Activated T-cell treated with anti-CD3 and anti-CD28 coated beads for 24 hours (primary cell): ENCODE measurements around the gene FOXK1.
"Not testable (repeated sequence)": the region's sequence is repeated elsewhere in the genome, so short reads cannot be mapped to it uniquely, and the experiment has no call there.

Experiments used
- DNase-seq: peaks from one replicate; pipeline ENCODE4 v3.0.0-alpha.2; 2020; ENCODE audit warnings: low read depth

FOXK1 gene

DNA sequence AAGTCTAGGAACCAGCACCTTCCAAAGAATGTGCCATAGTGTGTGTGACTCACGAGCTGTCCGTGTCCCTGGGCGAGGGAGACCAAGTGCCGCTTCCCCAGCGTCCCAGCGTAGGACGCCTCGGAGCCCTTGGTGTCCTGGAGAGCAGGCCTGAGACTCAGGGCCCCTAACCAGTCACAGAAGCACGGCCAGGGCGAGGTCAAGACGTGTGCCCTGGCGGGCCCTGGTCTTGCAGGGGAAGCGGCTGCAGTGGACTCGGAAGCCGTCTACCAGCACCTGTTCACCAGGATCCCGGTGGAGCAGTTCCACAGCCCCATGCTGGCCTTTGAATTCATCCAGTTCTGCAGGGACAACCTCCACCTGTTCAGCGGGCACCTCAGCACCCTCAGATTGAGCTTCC lies 103.9 kb downstream of the FOXK1 start:
- no peak for DNase-seq

DNA sequence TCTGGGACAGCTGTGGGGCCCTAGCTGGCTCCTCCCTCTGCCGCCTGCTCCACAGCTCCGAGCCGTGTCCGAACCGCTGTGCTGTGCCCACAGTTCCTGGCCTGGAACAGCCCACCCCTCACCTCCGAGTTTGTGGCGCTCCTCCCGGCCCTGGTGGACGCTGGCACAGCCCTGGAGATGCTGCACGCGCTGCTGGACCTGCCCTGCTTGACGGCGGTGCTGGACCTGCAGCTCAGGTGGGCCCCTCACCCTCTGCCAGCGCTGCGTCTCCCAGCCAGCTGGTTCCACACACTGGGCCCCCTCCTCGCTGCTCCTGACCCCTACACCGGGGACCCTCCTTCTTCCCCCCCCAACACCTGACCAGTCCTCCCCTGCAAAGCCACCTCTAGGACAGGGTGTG lies 105.4 kb downstream of the FOXK1 start:
- no peak for DNase-seq

DNA sequence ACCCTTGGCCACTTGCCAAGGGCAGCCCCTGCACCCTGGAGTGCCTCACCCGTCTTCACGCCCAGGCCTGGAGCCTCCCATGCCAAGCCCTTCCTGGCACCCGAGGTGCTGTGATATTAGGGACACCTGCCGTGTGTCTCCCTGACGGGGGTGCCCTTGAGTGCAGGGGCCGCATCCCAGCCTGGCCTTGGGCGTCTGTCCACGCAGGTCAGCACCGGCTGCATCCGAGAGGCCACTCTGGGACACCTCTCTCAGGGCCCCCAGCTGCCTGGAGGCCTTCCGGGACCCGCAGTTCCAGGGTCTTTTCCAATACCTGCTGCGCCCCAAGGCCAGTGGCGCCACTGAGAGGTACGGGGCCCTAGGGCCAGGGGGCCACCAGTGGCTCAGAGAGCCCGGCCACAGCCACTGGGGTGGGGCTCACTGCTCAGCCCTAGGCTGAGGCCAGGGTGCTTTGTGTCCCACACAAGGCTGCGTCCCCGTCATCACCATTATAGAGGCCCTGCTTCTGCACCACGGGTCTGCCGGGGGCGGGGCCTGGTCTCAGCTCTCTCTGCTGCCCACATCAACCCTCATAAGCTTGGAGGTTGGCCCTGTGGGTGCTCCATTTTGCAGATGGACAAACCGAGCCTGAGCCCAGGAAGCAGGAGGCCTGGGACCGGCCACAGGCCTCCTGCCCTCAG lies 106.0 kb downstream of the FOXK1 start:
- DNase-seq = no peak

DNA sequence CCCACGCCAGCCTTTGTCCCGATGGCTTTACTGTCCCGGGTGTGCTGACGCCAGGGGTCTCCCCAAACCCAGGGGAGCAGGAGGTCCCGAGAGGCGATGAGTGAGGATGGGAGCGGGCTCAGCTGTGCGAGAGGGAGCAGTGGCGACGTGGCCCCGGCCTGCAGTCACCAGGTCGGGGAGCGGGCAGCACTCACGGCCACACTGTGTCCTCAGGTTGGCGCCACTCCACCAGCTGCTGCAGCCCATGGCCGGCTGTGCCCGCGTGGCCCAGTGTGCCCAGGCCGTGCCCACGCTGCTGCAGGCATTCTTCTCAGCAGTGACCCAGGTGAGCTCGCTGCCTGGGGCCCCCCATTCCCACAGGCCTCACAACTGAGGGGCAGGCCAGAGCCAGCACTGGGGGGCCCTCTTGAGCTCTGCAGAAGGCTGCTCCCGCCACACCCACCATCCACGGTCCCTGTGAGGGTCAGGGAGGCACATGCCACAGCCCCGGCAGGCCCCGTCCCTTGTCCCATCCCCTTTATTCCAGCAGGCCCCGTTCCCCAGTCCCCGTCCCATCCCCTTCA lies 106.6 kb downstream of the FOXK1 start:
- no peak for DNase-seq

DNA sequence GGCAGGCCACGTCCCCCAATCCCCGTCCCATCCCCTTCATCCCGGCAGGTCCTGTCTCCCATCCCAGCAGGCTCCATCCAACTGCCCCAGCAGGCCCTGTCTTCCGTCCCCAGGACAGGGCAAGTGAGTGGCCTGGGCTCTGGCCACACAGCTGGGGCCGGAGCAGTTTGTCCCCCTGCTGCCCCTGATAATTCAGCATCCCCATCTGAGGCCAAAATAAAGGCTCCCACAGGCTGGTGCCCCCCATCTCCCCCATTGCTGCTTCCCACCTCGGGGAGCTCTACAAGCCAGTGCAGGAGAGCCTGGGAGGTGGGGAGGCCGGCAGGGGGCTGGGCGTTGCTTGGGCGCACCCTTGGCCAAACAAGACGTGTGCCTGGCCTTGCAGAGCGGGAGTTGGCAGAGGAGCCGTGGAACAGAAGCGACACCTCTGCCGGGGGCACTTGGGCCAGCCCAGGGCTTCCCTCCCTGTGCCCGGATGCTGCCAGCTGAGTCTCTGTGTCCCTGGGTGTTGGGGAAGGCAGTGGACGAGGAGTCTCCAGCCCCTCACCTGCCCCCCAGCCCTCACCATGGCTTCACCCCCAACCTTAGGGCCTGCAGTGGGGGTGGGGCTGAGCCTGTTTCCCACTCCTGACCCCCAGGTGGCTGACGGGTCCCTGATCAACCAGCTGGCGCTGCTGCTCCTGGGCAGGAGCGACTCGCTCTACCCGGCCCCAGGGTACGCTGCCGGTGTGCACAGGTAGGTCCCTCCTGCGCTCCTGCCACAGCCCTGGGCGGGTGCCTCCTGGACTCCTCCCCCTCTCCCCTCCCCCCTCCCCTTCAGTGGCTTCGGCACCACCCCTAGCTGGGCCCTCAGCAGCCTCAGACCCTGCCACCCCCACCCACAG lies 107.3 kb downstream of the FOXK1 start:
- no peak for DNase-seq

DNA sequence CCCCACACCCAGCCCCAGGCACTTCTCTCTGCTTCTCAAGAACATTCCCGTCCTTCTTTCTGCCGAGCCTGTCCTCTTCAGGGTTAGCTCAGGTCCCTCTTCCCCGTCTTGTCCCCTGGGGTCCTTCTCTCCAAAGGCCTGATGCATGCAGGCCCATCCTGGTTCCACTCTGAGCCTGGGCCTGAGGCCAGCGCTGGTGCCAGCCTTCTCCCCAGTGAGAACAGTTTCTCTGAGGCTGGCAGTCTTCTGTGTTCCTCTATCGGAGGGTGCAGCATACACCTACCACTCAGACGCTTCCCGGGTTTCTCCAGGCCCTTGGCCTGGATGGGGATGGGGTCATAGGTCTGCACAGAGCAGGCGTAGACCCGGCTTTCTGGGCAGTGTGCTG lies 108.0 kb downstream of the FOXK1 start:
- DNase-seq = no peak

DNA sequence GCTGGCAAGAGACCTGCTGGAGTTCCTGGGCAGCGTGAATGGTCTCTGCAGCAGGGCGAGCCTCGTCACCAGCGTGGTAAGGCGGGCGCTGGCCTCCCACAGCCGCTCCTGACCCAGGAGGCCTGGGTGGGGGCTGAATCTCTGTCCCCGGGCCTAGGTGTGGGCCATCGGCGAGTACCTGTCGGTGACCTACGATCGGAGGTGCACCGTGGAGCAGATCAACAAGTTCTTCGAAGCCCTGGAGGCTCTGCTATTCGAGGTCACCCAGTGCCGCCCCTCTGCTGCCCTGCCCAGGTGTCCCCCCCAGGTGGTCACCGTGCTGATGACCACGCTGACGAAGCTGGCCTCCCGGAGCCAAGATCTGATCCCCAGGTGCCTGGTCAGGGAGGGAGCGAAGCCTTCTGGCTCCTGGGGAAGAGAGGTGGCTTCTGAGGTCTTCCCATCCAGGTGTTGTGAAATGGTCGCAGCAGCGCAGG lies 108.5 kb downstream of the FOXK1 start:
- DNase-seq = no peak

DNA sequence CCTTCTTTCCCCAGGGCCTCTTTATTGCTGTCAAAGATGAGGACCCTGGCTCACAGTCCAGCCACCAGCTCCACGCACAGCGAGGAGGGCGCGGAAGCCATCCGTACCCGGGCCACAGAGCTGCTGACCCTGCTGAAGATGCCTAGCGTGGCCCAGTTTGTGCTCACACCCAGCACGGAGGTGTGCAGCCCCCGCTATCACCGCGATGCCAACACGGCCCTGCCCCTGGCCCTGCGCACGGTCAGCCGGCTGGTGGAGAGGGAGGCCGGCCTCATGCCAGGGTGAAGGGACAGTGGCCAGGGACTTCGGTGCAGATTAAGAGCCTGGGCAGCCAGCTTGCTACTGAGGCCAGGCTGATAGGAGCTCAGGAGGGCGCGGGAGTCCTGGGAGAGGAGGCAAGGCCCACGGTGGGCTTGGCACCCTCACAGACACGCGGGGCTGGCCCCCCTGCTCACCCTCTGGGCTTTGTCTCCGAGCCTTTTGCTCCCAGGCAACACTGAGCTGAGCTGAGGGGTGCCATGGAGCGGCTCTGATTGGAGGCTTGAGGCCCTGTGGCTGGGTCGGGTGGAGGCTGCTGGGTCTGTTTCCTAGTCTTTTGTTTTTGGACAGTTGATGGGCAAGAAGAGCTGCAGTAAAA lies 109.1 kb downstream of the FOXK1 start:
- DNase-seq = no peak

DNA sequence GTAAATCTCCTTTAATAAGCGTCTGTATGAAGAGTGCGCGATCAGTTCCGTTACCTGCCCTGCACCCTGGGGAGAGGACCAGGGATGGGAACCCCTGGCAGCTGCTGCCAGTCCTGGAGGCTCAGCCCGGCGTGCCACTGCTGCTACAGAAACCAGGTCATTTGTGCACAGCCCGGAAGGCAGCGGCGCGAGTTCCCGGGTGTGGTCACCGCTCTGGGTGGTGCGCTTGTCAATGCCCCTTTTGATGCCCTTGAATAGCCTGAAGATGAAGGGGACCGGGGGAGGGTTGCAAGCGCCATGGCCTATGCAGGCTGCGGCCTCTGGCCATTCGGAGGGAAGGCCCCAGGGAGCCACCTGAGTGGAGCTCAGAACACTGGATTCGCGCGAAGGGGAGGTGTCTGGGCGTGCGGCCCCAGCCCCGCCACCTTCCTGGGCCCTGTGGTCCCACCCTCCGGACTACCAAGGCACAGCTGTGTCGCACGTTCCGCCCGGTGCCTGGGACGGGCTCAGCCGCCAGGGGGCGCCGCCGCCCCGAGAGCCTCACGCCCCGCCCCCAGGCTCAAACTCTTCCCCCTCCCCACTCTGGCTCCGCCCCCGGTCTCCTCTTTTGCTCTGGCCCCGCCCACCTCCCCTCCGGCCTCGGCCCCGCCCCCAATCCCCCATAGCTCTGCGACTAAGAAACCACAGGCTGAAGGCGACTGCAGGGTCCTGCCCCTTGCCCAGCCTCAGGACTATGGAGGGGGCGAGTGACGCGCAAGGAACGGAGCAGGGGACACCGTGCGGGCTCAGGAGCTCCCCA lies 109.8 kb downstream of the FOXK1 start:
- DNase-seq = peak; percentile 74

DNA sequence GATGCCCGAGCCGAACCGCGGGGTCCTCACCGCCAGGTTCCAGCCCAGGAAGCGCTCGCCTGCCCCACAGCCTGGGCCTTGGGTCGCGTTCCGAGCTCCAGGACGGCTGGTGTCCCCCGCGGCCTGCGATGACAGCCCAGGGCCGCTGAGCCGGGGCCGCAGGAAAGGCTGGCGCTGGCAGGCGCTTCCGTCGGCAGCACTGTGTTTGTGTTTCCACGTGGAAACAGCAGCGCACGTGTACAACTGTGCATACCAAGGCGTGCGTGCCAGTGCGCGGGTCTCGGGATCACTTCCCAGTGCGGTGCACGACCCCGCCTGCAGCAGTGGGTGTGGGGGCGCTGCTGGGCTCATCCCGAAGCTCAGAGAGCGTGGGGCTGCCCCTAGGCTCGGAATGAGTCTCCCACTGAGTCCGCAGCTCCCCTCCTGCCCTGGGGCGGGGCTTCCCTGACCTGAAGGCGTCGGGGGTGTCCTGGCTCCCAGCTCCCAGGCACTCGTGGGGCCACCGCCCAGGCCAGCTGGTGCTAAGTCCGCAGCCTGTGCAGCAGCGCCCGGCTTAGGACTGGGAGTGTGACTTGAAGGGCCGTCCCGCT lies 110.5 kb downstream of the FOXK1 start:
- no peak for DNase-seq

DNA sequence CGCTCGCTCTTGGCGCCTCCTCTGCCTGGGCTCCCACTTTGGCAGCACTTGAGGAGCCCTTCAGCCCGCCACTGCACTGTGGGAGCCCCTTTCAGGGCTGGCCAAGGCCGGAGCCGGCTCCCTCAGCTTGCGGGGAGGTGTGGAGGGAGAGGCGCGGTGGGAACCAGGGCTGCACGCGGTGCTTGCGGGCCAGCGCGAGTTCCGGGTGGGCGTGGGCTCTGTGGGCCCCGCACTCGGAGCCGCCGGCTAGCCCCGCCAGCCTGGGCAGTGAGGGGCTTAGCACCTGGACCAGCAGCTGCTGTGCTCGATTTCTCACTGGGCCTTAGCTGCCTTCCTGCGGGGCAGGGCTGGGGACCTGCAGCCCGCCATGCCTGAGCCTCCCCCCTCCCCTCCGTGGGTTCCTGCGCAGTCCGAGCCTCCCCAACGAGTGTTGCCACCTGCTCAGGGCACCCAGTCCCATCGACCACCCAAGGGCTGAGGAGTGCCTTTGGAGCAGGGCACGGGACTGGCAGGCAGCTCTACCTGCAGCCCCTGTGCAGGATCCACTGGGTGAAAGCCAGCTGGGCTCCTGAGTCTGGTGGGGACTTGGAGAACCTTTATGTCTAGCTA lies 111.4 kb downstream of the FOXK1 start:
- DNase-seq = not testable (repeated sequence)

DNA sequence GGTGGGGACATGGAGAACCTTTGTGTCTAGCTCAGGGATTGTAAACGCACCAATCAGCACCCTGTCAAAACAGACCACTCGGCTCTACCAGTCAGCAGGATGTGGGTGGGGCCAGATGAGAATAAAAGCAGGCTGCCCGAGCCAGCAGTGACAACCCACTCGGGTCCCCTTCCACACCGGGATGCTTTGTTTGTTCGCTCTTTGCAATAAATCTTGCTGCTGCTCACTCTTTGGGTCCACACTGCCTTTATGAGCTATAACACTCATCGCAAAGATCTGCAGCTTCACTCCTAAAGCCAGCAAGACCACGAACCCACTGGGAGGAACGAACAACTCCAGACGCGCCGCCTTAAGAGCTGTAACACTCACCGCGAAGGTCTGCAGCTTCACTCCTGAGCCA lies 112.1 kb downstream of the FOXK1 start:
- not testable (repeated sequence) for DNase-seq

DNA sequence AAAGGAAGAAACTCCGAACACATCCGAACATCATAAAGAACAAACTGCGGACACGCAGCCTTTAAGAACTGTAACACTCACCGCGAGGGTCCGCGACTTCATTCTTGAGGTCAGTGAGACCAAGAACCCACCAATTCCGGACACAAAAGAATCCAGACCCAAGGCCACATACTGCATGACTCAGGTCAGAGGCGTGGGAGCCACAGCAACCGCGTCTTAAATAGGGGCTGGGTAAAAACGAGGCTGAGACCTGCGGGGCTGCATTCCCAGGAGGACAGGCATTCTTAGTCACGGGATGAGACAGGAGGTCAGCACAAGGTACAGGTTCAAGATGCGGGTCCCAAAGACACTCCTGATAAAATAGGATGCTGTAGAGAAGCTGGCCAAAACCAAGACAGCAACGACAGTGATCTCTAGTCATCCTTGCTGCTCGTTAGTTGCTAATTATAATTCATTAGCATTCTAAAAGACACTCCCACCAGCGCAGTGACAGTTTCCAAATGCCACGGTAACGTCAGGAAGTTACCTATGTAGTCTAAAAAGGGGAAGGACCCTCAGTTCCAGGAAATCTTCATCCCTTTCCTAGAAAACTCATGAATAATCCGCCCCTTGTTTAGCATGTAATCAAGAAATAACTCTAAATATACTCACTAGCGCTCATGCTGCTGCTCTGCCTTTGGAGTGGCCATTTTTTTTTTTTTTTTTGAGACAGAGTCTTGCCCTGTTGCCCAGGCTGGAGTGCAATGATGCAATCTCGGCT lies 112.7 kb downstream of the FOXK1 start:
- no peak for DNase-seq

DNA sequence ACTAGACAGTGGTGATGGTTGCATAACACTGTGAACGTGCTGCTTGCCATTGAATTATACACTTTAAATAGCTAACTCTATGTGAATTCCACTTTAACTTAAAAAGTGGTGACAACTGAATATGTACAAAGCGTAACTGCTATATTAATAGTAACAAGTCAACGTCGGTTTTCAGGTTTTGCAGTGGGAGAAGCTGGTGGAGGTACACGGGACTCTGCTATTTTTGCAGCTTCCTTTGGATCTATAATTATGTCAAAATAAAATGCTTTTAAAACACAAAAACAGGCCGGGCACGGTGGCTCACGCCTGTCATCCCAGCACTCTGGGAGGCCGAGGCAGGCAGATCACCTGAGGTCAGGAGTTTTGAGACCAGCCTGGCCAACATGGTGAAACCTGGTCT lies 114.4 kb downstream of the FOXK1 start:
- no peak for DNase-seq

DNA sequence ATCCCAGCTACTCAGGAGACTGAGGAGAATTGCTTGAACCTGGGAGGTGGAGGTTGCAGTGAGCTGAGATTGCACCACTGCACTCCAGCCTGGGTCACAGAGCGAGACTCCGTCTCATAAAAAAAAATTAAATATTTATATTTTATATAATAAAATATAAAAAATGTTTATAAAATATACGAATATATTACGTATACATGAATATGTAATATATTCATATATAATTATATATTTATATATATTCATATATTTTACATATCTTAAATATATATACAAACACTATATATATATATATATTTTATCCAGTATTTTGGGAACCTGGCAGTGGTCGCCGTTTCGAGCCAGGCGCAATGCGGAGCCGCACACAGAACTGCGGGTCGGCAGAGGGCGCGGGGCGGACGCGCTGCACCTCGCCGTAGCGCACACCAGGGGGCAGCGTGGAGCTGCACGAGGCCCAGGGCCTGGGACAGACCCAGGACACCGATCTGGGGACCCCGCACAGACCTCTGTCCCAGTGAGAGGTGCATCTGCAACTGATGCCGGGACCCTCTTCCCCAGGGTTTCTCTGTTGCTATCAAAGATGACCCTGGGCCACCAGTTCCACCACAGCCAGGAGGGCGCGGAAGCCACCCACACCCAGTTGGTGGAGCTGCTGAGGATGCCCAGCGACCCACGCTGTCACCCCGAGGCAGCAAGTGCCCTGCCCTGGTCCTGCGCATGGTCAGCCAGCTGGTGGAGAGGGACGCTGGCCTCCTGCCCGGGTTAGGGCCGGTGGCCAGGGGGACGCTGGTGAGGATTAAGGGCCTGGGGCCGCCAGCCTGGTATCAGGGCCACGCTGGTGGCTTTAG lies 116.0 kb downstream of the FOXK1 start:
- DNase-seq = peak; percentile 51

DNA sequence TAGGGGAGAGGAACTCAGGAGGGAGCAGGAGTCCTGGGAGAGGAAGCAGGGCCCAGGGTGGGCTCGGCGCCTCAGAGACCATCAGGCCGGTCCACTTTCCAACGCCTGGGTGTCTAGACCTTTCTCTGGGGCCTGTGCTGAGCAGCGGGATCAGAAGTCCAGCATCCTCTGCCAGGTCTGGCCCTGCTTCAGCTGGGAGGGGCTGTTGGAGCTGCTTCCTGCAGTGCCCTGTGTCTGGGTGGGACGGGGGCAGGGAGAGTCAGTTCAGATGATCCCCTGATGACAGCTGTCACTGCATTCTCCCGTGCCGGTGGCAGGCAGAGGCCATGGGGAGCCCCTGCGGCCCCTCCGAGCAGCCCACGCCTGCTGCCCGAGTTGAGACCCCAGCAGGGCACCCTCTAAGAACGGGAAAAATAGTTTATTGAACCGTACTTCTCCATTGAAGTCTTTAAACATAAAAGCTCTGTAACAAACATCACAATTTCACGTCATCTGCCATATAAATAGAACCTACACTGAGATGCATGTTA lies 116.7 kb downstream of the FOXK1 start:
- DNase-seq = no peak

DNA sequence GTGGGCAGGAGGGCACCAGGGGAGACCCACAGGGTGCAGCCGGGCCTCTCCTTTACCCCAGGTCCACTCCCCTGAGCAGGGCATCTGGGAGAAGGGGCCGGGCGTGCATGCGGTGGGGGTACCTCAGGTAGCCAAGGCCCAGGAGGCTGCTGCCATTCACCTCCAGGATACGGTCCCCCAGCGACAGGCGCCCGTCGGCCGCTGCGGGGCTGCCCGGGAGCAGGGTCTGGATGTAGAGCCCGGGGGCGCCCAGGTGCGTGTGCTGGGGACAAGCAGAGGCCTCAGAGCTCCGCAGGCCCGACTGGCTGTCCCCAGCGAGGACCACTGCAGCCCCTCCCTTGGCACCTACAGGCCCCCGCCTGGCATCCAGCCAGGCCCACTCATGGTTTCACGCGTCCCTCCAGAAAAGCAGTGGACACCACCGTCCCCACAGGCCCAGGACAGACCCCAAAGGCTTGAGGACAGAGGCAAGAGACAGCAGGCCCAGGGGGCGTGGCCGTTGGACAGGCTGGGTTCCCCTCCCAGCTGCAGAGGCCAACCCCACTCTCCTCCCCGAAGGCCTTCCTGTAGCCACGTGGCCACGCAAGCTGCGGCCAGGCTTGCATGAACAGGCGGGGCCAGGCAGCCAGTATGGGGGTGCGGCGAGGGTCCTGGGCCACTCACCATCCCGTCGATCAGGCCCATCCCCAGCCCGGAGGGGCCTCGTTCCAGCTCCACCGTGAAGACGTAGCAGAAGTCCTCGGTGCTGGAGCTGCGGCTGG lies 117.6 kb downstream of the FOXK1 start:
- no peak for DNase-seq

DNA sequence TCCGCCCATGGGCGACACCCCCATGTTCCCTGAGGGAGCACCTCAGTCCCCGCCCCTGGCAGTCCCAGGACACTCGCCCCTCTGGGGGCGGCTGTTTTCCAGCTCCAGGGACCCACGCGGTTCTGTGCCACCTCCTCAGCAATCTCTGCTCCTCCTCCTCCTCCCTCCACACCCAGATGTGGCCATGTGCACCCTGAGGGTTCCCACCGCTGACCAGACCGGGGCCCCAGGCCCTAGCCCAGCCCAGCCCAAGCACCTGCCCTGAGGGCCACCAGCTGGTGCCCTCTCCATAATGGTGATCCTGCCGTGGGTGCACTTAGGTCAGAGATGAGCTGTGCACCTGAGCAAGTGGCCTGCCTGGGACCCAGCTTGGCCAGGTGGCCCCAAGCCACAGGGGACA lies 118.4 kb downstream of the FOXK1 start:
- no peak for DNase-seq
